UCSD-AML1 (cell line): Measurements from ENCODE around the gene DNAH7.
"Not testable (repeated sequence)": the region's sequence is repeated elsewhere in the genome, so short reads cannot be mapped to it uniquely, and the experiment has no call there.

Experiments
- DNase-seq: peaks from one replicate; lab custom pipeline; 2025; ENCODE audit not compliant: unreplicated experiment; lab: John Stamatoyannopoulos, UW

Gene DNAH7

DNA sequence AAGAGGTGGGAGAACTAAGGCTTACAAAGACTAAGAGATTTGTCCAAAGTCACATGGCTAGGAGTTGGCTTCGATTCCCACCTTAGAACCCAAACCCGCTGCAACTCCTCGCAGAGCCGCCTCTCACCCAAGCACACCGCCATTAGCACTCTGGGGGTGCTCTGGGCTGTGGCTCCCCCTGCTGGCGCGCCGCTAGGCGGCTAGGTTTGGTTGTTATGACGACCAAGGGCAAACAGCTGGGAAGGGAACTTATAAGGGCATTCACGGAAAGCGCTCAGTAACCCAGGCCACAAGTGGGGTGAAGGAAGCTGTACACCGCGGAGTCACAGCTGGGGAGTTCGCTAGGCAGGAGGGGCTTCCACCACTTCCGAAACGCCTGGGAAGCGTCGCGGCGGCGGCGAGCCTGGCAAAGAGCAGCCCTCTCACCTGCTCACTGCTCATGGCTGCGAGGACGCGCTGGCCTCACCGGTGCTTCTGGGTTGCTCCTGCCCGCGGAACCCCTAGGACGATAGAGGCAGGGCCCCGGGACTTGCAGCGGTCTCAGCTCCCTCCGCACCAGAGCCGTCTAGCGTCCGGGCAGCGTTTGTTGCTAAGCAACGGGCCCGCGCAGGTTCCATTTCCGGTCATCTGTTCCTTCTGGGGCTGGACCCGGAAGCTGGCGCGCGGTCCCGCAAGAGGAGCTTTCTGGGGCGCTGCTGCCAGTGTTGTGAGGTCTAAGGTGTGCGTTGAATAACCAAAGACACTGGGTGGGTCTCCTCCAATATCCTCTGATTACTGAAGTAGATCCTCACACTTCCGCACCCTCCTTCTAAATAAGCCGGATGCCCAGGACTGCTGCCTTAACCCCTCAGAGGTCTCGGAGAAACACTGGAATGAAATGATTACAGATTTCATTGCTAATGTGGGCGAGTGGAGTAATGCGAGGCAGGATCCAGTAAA lies at the start of gene DNAH7:
Gene DNAH7 (minus strand): TSS at position 567 of the 939 bp plus-strand sequence. CDS start 126 bp downstream, at position 441.
- DNase-seq = peak; percentile 86

DNA sequence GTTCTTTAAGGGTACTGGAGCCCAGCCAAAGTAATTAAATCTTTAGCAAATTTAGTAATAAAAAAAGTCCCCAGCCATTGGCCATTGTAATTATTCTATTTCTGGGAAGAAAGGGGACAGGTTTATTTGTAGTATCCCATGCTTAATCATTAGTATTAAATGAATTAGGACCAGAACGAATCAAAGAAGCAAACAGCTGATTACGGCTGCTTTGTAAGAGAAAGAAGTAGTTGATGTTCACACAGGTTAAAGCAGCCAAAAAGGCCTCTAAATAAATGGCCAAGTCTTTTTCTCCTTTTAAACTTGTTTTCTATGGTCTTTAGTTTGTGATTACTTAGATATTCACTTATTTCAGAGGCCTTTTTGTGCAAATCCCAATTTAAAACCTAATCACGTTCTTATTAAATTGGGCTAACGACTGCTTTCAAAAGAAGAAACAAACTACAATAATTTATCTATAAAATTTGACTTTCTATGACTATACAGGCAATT lies 48.6 kb upstream of the DNAH7 start:
- no peak for DNase-seq

DNA sequence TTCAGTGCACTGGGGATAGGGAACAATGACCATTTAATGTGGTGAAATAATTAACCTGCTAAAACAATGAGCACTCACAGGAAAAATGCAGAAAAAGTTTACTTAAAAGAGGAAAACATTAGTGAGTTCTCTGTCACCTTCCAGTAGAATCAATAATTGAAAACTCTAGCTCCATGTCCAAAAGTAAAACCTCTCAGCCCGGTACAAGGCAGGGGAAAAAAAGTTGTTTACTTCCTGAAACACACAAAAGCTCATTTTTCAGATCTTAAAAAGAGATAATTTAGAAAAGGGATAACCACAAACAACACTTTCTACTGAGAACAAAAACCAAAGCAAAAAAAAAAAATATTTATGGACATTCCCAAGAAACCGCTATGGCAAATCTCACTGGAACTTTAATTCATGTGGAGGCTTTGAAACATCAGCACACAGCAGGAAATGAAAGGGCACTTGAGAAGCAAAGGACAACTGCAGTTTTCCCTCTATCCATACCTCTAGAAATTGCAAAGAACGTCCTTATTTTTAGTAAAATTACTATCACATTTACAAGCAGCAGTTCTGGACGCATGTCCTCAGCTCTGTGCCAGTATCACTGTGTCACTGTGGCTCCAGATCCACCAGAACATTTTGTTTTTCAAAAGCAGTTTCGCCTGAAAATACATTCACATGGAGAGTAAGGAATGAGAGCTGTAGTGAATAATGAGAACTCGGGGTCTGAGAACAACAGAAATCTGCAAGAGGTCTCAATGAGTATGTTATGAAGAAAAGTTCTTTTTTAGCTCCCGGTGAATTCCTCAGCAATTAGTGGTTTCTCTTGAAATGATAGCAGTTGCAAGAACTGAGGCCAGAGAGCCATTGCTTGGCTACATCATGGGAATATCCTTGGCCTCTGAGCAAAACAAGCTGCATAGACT lies 44.7 kb upstream of the DNAH7 start:
- no peak for DNase-seq

DNA sequence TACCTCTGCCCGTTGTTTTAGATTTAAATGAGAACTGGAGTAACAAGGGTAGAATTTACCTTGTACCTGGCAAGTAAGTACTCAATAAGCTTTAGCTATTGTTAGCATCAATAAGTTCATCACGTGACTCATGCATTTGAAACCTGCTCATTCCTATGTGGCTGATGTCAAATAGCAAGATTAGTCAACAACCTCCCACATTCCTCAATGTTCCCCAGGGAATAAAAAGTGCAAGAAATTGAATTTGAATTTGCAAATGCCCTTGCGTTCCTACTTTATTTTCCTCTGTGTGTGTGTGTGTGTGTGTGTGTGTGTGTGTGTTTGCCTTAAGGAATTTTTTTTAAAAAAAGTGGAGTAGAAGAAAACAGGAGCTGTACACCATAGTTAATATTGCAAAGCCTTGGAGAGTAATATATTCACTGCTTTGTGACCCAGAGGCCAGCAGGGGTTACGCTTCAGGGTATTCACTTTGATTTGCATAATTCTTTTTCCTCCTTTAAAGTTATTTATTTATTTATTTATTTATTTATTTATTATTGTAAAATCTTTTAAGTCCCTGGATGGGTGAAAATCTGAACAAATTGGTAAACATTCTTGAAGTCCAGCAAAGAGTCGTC lies 43.9 kb upstream of the DNAH7 start:
- DNase-seq = no peak

DNA sequence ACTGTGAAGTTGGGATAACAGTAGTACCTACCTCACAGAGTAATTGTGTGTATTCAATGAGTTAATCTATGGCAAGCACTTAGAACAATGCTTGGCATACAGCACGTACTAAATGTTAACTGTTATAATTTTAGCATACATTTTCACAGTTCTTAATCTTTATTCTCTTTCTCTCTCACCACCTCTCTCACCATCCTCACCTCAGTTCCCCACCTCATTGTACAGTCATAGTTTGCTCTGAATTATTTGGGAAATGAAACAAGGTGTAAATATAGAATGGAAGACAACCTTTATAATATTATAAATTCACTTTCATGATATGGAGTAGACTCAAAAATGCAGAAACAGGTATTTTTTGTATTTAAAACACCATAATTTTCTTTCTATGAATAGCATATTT lies 40.0 kb upstream of the DNAH7 start:
- no peak for DNase-seq

DNA sequence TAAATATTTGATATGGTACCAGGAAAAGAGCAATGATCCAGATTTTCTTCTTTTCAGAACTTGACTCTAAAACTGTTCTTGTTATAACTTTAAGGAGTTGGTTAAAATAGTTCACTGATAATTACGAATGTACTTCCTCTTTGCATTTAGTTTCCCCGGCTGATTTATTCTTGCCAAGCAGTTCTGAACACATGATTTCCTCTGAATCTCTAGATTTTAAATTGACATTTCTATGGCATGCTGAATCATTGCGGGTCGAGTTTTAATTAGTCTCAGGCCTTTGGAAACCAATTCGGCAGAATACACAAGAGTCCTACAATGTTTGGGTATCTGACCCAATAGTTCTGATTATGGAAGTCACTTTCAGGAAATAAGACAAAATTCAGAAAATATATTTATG lies 37.3 kb upstream of the DNAH7 start:
- DNase-seq = no peak

DNA sequence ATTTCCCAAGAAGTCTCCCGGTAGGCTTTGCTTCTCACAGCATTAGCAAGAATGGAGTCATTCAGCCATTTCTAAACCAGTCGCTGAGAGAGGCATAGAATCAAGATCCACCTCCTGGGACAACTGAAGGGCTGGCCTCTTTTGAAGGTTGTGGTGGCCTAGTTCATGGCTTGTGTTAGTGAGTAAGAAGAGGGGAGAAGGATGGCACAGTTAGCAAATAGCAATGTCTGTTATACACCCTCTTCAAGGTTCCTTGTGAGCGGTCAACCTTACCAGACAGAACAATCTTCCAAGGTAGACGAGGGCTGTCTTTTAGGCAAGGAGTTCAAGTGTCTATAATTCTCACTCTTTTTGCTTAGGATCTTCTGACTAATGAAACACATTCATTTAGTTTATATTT lies 35.4 kb upstream of the DNAH7 start:
- DNase-seq = no peak

DNA sequence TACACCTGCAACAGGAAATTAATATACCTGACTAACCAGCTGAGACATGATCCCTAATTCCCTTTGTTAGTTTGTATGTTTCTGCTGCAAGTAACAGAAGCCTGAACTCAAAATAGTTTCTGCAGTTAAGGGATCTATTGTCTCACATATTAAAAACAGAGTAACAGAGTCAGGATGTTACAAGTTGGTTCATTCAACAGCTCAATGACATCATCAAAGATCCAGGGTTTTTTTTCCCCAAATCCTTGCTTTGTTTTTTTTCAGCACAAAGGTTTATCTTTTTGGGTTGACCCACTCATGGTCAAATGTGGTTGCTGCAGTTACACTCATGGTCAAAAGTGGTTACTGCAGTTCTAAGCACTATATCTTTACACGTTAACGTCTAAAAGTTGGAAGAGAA lies 35.0 kb upstream of the DNAH7 start:
- no peak for DNase-seq

DNA sequence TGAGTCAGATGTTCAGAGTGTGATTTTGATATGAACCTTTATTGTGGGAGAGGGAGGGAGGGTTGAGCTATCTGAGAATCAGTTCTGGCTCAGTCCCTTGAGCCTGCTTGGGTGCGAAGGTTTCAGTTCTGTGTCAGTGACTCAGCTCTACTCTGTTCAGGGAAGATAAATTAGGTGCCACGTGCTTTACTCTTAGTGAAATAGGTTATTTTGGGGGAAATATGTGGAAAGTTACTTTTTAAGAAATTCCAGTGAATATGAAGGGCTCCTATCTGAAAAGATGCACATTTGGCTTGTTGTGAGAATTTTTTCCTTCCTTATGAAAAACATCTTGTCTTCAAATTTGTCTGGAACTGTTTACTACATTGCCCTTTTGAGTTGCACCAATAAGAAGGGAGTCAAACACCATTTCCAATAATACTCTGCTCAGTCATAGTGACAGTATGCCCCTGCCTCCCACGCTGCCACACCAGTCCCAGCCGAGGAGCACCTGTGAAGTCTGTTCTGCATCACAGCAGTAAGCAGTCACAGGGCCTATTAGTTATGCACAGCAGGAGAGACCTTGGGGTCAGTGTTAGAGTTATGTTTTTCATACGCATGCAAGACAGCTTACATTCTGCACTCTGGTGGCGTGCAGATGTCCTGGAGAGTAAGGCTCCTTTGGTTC lies 32.8 kb upstream of the DNAH7 start:
- DNase-seq = no peak

DNA sequence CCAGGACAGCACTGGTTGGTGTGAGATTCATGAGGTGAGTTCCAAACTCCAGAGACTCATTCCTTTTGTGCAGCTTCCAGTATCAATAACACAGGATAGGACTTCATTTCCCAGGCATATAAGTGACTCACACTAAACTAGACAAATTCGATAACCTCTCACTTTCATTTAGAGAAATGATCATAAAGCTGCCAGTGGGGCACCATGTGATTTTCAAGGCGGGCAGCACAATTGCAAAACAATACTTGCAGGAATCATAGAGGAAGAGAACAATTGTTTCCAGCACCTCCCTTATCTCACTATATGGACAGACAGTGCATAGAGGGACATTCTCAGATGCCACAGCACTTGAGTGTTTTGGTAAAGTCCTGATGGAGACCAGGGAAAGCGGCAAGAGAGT lies 31.3 kb upstream of the DNAH7 start:
- DNase-seq = no peak

DNA sequence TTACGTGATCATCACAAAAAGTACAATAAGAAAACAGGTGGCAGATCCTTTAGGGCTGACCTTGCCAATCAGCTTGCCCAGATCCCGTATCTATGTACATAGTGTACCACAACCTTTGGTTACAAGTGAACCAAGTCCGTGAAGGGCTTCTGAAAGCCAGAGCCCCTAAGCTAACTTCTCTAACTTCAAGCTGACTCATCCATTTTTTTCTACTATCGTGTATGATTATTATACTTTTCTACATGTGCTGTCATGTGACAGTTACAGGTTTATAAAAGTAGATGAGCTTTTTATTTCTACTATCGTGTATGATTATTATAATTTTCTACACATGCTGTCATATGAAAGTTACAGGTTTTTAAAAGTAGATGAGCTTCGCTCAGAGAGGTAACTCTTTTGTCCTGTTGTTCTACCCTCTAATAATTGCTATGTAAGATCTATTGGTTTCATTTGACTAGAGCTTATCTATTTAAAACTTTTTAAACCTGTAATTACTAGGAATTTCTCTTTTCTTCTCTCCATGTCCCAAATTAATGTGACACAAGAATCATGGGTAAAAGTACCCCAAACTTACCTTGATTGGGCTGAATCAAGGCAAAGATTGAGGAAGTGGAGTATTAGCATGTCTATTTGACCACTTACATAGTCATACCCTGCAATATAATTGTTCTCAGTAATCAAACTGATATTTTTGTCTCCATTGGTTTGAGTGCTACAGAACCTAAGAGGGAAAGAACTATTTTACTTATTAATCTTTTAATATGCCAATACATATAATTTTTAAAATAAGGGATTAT lies 29.4 kb upstream of the DNAH7 start:
- DNase-seq = no peak

DNA sequence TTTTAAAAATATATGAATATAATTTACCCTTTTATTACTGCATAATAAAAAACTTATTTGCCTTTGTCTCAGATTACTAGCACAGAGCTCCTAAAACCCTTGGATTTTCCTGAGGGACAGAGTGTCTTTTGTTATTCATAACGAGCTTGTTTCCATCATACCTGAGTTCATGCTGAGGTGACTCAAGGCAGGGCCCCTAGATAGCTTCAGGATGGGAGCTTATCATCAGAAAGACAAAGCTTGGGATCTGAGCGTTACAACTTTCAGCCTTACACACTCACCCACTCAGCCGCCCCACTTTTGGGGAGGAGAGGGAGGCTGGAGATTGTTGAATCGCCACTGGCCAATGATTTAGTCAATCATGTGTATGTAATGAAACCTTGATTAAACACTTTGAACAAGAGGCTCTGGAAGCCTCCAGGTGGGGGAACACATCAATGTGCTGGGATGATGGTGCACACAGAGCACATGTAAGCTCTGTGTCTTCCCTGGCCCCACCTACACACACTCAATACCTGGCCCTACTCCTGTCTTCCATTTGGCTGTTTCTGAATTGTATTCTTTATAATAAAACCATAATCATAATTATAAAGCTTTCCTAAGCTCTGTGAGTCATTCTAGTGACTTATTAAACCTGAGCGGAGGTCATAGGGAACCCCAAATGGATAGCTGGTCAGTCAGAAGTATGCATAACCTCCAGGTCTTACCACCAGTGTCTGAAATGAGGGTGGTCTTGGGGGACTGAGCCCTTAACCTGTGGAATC lies 28.5 kb upstream of the DNAH7 start:
- DNase-seq = no peak

DNA sequence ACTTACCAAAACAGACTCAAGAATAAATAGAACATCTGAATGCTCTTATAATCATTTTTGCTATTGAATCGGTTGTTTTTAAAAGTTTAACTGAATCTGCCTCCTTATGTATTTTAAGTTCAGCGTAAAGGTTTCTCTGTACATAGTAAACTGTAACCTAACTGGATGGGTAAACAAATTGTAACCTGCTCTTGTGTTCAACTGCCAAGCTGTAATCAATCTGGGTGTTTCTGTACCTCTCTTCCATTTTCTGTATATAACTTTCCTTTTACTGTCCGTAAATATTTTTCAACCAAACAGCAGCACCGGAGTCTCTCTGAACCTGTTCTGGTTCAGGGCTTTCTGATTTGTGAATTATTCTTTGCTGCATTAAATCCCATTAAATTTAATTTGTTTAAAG lies 27.6 kb upstream of the DNAH7 start:
- DNase-seq = no peak

DNA sequence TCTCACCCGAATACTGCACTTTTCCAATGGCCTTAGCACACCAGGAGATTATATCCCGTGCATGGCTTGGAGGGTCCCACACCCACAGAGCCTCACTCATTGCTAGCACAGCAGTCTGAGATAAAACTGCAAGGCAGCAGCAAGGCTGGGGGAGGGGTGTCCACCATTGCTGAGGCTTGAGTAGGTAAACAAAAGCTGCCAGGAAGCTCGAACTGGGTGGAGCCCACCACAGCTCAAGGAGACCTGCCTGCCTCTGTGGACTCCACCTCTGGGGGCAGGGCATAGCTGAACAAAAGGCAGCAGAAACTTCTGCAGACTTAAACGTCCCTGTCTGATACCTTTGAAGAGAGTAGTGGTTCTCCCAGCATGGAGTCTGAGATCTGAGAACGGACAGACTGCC lies 20.8 kb upstream of the DNAH7 start:
- not testable (repeated sequence) for DNase-seq

DNA sequence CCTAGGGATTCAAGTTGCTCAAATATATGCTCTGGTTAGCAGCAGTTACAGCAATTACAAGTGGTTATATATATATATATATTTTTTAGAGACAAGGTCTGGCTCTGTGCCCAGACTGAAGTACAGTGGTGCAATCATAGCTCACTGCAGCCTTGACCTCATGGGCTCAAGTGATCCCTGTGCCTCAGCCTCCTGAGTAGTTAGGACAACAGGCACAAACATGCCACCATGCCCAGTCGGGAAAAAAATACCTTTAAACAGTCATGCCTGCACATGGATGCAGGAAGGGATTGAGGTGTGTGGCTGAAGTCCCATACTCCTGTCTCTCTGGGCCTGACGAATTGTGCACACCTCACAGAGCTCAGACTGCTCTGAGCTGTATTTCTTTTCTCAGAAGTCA lies 19.6 kb upstream of the DNAH7 start:
- no peak for DNase-seq

DNA sequence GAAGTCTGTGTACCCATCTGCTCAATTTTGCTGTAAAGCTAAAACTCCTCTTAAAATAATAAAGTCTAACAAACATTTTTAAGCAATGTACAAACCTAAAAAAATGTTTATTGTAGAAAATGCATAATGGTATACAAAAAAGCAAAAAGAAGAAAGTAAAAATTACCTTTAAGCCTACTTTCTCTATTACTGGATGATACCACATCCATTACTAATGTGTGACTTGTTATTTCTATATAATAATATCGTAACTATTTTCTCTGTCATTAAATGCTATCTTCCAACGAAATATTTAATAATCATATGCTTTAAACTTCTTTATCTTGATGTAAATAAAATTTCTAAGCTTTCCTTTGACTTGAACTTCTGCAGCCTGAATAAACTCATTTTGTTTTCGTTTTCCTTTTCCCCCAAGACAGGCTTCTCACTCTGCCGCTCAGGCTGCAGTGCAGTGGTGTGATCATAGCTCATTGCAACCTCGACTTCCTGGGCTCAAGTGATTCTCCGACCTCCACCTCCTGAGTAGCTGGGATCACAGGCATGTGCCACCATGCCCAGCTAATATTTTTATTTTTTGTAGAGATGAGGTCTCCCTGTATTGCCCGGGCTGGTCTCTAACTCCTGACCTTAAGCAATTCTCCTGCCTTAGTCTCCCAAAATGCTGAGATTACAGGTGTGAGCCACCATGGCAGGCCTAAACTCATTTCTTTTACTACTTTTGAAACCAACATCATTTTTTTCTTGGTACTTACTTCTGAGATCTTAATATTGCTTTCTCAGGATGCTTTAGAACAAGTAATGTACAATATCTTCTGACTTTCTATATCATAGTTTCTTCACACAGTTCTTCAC lies 18.1 kb upstream of the DNAH7 start:
- DNase-seq = no peak

DNA sequence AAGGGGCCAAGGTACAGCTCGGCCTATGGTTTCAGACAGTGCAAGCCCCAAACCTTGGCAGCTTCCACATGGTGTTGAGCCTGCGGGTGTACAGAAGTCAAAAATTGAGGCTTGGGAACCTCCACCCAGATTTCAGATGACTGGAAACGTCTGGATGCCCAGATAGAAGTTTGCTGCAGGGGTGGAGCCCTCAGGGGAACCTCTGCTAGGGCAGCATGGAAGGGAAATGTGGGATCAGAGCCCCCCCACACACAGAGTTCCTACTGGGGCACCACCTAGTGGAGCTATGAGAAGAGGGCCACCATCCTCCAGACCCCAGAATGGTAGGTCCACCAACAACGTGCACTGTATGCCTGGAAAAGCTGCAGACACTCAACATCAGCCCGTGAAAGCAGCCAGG lies 15.0 kb upstream of the DNAH7 start:
- no peak for DNase-seq

DNA sequence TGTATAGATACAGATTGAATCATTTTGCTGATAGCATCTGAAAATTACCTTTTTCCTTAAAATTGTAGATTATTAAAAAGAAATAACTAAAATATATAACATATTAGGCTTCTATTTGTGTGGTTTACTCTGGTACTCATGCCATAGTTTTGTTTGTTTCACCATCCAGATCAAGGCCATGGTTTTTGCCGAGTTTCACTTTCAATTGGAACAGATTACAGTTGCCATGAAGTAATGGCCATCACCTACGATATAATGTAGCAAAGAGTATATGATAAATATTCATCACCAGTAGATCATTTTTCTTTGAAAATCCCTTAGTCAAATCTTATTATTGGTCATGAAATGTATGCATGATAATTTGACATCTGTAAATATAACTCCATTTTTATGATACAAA lies 11.9 kb upstream of the DNAH7 start:
- DNase-seq = no peak
